HFFc6 (cell line): ENCODE results near the gene CASP8. TPM values are rescaled to one million over a fixed set of nuclear protein-coding genes. Genes with fewer than 3 reads are reported as not detected.

Experiments
- DNase-seq: peaks from one replicate; pipeline ENCODE4 v3.0.0-alpha.2; 2018
- H3K27ac Mint-ChIP-seq: 2 replicates; pipeline ENCODE4 v1.8.0; 2020; ENCODE audit warnings: mild to moderate bottlenecking, mixed read lengths
- H3K27me3 Mint-ChIP-seq: 2 replicates; pipeline ENCODE4 v1.8.0; 2021; ENCODE audit warnings: mild to moderate bottlenecking, moderate library complexity, mixed read lengths; ENCODE audit not compliant: insufficient read depth
- H3K36me3 Mint-ChIP-seq: 2 replicates; pipeline ENCODE4 v1.8.0; 2021; ENCODE audit warnings: low read depth, mixed read lengths
- H3K4me1 Mint-ChIP-seq: 2 replicates; pipeline ENCODE4 v1.8.0; 2020; ENCODE audit warnings: low read depth, mixed read lengths
- H3K4me3 Mint-ChIP-seq: 2 replicates; pipeline ENCODE4 v1.8.0; 2020; ENCODE audit warnings: mild to moderate bottlenecking, moderate library complexity, mixed read lengths
- H3K9me3 Mint-ChIP-seq: 2 replicates; pipeline ENCODE4 v1.8.0; 2020; ENCODE audit warnings: mild to moderate bottlenecking, mixed read lengths
- total RNA-seq, 6 experiments: library from RNA; stranded (reverse); fragmentation: NEBNext Ultra II Directional; extraction: Animal tissue kit (Norgen Biotek cat#: 25700); gene quantifications; 2 replicates in 1 of 6; 3 replicates in 5 of 6; pipeline ENCODE4 v1.2.3, GENCODE V29; 2021
- TF ChIP-seq, protein P1 (sequence below): fragments of 200-600 bp; sonication (generic); IDR thresholded peaks from 2 replicates; pipeline ENCODE4 v1.5.0; 2021; ENCODE audit warnings: antibody characterized with exemption, mild to moderate bottlenecking

The CASP8 gene
- total RNA-seq, 6 experiments from 2014 or later: 10.4 to 15.4 (median 14.4) TPM

DNA sequence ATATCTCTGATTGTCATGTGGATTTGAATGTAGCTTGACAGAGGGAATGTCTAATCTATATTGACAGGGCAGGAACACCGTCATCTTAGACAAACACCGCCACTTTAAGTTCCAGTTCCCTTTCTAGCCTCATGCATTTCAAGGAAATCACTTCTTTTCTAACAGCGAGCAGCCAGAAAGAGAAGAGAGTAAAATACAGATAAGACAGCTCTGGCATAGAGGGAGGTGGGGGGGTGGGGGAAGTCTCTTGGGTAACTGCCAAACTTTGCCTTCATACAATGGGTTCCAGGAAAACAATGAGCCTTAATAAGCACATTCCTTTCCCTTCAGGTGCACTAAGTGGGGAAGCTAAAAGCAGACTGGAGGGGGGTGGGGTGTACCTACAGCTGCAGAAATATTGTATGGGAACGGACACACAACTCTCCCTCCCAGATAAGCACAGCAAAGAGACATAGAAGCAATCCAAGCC is 40.2 kb upstream of the CASP8 start:
- TF ChIP-seq, protein P1, sequence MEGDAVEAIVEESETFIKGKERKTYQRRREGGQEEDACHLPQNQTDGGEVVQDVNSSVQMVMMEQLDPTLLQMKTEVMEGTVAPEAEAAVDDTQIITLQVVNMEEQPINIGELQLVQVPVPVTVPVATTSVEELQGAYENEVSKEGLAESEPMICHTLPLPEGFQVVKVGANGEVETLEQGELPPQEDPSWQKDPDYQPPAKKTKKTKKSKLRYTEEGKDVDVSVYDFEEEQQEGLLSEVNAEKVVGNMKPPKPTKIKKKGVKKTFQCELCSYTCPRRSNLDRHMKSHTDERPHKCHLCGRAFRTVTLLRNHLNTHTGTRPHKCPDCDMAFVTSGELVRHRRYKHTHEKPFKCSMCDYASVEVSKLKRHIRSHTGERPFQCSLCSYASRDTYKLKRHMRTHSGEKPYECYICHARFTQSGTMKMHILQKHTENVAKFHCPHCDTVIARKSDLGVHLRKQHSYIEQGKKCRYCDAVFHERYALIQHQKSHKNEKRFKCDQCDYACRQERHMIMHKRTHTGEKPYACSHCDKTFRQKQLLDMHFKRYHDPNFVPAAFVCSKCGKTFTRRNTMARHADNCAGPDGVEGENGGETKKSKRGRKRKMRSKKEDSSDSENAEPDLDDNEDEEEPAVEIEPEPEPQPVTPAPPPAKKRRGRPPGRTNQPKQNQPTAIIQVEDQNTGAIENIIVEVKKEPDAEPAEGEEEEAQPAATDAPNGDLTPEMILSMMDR: no peak
- no peaks in the 10 kb centered on the region for H3K36me3 Mint-ChIP-seq
- no peak for DNase-seq
- H3K4me3 Mint-ChIP-seq: no peak overlapping the region
- peaks cover 7% of the 10 kb centered on the region for H3K4me1 Mint-ChIP-seq
- no peaks in the 10 kb centered on the region for H3K9me3 Mint-ChIP-seq
- peaks cover 2% of the 10 kb centered on the region for H3K27me3 Mint-ChIP-seq
- no peak overlapping the region for H3K27ac Mint-ChIP-seq

GRCh38 chr2:201223089-201224073 is 37.0 kb upstream of the CASP8 start:
- DNase-seq: no peak
- H3K36me3 Mint-ChIP-seq: no peaks in the 10 kb centered on the region
- peak overlapping the region; percentile 54 for H3K4me3 Mint-ChIP-seq
- peaks cover 11% of the 10 kb centered on the region for H3K4me1 Mint-ChIP-seq
- TF ChIP-seq, protein P1: no peak
- H3K27me3 Mint-ChIP-seq: peaks cover 5% of the 10 kb centered on the region
- H3K27ac Mint-ChIP-seq: no peak overlapping the region
- H3K9me3 Mint-ChIP-seq: no peaks in the 10 kb centered on the region

DNA sequence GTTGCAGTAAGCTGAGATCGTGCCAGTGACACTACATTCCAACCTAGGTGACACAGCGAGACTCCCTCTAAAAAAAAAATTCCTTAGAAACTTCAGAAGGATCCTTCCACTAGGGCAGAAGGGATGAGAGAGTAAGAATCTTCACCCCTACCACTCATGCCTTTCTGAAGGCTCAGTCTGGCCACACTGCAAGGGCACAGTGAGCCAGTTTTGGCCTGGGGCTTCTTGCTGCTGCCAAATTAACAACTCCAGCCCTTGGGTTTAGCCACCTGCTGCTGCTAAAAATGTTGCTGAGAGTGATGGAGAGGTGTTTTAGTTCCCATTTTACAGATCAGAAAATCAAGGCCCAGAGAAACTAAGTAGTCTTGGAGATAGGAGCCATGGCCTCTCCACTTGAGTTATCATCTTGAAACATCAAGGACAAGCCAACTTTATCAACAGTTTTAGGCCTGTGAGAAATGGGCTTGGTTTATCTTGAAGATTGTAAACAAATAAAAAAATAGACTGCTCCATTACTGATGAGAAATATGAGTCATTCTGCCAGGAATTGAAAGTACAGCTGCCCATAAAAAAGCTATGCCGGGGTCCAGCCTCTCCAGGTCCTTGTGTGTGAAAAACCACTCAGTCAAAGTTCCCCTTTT is 31.9 kb upstream of the CASP8 start:
- H3K4me3 Mint-ChIP-seq: no peak overlapping the region
- no peak overlapping the region for H3K27ac Mint-ChIP-seq
- H3K9me3 Mint-ChIP-seq: no peaks in the 10 kb centered on the region
- H3K4me1 Mint-ChIP-seq: peaks cover 31% of the 10 kb centered on the region
- no peak for DNase-seq
- TF ChIP-seq, protein P1: no peak
- no peaks in the 10 kb centered on the region for H3K36me3 Mint-ChIP-seq
- peaks cover 5% of the 10 kb centered on the region for H3K27me3 Mint-ChIP-seq

DNA sequence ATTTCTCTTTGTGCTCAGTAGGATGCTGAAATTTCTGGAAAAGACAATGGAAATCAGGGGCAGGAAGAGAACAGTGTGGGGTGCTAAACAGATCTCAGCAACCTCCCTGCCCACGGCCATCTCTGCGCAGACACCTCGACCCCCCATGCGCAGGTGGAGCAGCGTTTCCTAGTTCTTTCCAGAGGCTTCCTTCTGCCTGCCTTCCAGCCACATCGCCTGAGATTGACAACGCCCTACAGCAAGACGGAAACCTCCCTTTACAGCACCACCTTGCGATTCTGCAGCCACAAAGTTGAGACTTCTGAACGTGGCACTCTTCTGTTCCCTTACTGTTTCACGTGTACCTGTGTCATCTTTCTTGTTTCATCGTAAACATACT is 31.4 kb upstream of the CASP8 start:
- no peaks in the 10 kb centered on the region for H3K36me3 Mint-ChIP-seq
- no peak for DNase-seq
- no peak overlapping the region for H3K27ac Mint-ChIP-seq
- H3K4me3 Mint-ChIP-seq: no peak overlapping the region
- TF ChIP-seq, protein P1: no peak
- H3K27me3 Mint-ChIP-seq: peaks cover 5% of the 10 kb centered on the region
- no peaks in the 10 kb centered on the region for H3K9me3 Mint-ChIP-seq
- H3K4me1 Mint-ChIP-seq: peaks cover 28% of the 10 kb centered on the region

- peak; percentile 90 for DNase-seq
- peak overlapping the region; percentile 65 for H3K4me3 Mint-ChIP-seq
- peak overlapping the region; percentile 80 for H3K27ac Mint-ChIP-seq
- TF ChIP-seq, protein P1: peak; percentile 94
- H3K4me1 Mint-ChIP-seq: peaks cover 39% of the 10 kb centered on the region
- no peaks in the 10 kb centered on the region for H3K9me3 Mint-ChIP-seq
- no peaks in the 10 kb centered on the region; the same call in 1 of the 2 replicates for H3K27me3 Mint-ChIP-seq
- no peaks in the 10 kb centered on the region for H3K36me3 Mint-ChIP-seq
These were observed 28.4 kb upstream of the CASP8 start for GRCh38 chr2:201231781-201232466.
